GM21515 (cell line): ENCODE measurements around the gene CCDC138.

Experiments
- ATAC-seq: cut with Tn5 transposase; IDR thresholded peaks from one replicate; pipeline ENCODE4 v1.9.1; 2021; ENCODE audit not compliant: unreplicated experiment

The CCDC138 gene

GRCh38 chr2:108894766-108895165, 108.2 kb downstream of the CCDC138 start:
- ATAC-seq: no peak

- ATAC-seq: no peak
These were observed 108.6 kb downstream of the CCDC138 start for GRCh38 chr2:108895188-108895587.

GRCh38 chr2:108896741-108897140, 110.2 kb downstream of the CCDC138 start:
- no peak for ATAC-seq

- no peak for ATAC-seq
These were observed 111.9 kb downstream of the CCDC138 start for GRCh38 chr2:108898315-108899082.

GRCh38 chr2:108904680-108905079, 118.1 kb downstream of the CCDC138 start:
- no peak for ATAC-seq

GRCh38 chr2:108905176-108905575, 118.6 kb downstream of the CCDC138 start:
- ATAC-seq: no peak

- ATAC-seq: no peak
These were observed 119.3 kb downstream of the CCDC138 start for GRCh38 chr2:108905906-108906305.

GRCh38 chr2:108906403-108907077, 120.0 kb downstream of the CCDC138 start:
- ATAC-seq: no peak

GRCh38 chr2:108907822-108908712, 121.5 kb downstream of the CCDC138 start:
- ATAC-seq: no peak

- no peak for ATAC-seq
These were observed 122.1 kb downstream of the CCDC138 start for GRCh38 chr2:108908713-108909070.

GRCh38 chr2:108909275-108909823, 122.8 kb downstream of the CCDC138 start:
- no peak for ATAC-seq

GRCh38 chr2:108910011-108910431, 123.5 kb downstream of the CCDC138 start:
- no peak for ATAC-seq

- ATAC-seq: no peak
These were observed 124.2 kb downstream of the CCDC138 start for GRCh38 chr2:108910541-108911396.

- no peak for ATAC-seq
These were observed 124.8 kb downstream of the CCDC138 start for GRCh38 chr2:108911401-108911800.

- no peak for ATAC-seq
These were observed 125.4 kb downstream of the CCDC138 start for GRCh38 chr2:108911807-108912628.

- ATAC-seq: no peak
These were observed 126.0 kb downstream of the CCDC138 start for GRCh38 chr2:108912629-108912902.

- ATAC-seq: no peak
These were observed 129.7 kb downstream of the CCDC138 start for GRCh38 chr2:108916122-108916795.

GRCh38 chr2:108916796-108917421, 130.3 kb downstream of the CCDC138 start:
- no peak for ATAC-seq

GRCh38 chr2:108917526-108917925, 131.0 kb downstream of the CCDC138 start:
- ATAC-seq: no peak
